Colon (tissue), 2 donors: ENCODE data around the gene POLR3A.

Source experiments
- FAIRE-seq: peaks from 2 replicates; lab custom pipeline; 2012; peaks lifted over from hg19 to GRCh38; lab: Jason Lieb, UNC
- donor health status: control.
- donor health status: control.

The POLR3A gene

DNA sequence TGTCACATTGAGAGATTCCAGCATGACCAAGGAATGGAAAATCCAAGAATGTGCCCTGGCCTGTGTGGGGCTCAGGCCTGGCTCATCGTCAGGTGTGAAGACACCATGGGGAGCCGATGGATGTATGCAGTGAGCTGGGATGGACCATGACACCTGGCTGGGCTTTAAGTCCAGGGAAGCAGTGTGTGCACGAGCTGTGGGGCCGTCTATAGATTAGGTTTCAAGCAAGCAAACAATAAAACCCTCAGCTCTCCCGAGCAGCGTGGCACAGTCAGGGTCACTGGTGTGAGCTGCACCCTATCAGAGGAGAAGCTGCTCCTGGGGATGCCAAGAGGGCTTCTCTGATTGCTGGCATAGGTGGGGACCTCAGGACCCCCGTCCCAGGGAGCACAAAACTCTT lies 52.3 kb downstream of the POLR3A start:
- FAIRE-seq: no peak

DNA sequence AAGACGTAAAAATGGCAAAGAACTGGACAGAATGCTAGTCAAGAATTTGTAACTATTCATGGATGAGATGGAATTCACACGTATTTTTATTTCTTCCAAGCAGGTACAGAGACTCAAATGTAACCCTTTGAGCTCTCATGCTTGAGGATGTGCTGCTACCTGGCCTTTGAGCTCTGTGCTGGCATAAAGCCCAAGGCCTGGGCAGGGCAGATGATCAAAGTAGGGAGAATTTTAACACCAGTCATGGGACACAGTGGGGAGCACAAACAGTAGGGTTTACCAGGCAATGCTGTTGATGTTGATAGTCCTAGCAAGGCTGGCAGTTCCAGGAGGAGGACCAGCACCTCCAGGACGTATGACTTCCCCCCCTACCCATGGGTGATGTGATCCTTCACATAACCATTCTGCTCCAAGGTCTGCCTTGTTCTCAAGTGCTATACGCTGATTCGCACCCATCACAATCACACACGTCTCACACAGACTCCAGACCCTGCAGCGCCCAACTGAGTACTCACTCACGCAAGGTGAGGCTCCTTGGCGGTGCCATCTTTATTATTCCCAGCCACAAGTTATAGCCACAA lies 54.1 kb downstream of the POLR3A start:
- no peak for FAIRE-seq

DNA sequence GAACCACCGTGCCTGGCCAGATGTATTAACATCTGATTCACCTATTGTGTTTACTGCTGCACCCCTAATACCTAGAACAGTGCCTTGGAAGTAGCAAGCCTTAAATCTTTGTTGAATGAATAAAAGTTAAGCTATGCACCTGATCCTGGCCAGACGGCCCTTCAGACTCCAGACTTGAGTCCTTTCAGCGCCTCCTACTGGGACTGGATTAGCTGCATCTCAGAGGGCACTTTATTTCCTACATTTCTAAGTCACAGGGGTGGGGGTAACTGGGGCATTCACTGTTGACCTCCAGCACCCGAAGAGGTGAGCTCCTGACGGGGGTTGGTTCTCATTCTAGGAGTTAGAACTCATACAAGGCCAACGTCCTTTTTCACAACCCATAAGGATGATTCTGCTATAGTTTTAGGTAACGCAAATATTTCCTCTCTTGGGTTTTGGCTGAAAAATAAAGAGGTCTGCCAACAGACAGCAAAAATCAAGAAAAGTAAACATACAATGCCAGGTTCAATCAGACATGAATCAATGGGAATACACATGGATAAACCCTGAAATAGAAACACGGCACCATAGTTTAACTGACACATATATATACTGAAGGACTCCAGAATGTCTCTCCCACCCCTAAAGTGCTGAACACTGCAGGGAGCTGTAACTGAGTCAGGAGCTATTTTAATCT lies 54.8 kb downstream of the POLR3A start:
- no peak for FAIRE-seq

DNA sequence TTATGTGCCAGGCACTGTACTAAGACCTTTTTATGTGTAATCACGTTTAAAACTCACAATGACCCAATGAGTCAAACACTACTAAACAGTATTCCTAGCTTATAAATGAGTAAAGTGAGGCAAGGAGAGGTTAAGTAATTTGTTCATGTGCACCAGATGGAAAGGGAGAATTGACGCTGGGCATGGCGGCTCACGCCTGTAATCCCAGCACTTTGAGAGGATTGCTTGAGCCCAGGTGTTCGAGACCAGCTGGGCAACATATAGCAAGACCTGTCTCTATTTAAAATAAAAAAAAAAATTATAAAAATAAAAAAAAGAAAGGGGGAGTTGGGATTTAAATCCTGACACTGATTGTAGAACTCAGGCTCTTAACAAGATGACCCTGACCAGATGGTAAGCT lies 56.0 kb downstream of the POLR3A start:
- FAIRE-seq: no peak

DNA sequence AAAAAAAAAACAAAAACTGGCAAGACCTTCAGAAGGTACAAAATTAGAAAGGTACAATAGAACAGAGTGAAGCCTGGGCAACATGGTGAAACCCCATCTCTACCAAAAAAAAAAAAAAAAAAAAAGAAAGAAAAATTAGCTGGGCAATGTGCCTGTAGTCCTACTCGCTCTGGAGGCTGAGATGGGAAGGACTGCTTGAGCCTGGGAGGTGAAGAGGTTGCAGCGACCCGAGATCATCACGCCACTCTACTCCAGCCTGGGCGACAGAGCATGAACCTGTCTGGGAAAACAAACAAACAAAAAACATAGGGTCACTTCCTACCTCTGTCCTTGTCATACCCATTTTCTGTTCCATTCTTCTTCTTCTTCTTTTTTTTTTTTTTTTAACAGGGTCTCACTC lies 57.2 kb downstream of the POLR3A start:
- no peak for FAIRE-seq

DNA sequence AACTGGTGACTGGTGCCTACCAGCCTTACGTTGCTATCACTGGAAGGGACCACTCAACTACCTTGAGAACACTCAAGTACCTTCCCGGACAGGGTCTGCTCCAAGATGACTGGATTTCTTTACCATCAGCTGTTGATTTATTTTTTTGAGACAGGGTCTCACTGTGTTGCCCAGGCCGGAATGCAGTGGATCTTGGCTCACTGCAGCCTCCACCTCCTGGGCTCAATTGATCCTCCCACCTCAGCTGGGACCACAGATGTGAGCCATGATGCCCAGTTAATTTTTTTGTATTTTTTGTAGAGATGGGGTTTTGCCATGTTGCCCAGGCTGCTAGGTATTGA lies 57.5 kb downstream of the POLR3A start:
- FAIRE-seq: no peak

DNA sequence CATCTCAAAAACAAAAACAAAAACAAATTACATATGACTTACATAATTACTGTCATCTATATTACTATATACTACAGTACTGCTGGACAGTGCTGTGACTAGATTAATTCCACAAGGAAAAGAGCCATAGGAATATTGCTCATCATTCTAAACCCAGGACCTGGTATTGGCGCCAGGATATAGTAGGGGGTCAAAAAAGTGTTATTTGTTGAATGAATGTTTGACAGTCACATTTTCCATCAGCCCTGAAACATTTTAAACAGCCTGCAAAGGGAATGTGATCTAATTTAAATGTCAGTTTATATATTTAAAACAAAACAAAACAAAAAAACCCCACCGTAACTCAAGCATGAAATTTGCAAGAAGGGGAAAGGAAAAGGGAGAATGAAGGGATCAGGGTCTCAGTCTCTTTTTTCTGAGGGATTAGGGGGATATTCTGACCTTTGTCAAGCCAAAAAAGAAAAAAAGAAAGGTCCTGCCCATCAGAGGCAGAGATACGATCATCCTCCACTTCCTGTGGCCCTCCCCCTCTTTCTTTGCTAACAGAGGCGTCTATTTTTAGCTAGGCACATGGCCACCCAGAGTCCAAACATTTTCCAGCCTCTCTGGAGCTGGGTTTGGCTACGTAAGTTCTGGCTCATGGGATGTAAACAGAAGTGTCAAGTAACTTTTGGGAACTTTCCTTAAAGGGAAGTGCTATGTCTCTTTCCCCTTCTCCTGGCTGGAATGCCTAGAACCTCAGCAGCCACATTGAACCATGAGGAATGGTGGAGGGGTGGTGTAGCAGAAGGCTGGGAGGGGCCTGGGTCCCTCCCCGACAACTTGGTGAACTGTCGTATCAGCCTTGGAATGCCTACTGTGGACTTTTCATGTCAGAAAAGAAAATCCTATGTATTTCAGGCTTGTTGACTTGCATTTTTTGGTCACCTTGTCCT lies 58.2 kb downstream of the POLR3A start:
- no peak for FAIRE-seq

DNA sequence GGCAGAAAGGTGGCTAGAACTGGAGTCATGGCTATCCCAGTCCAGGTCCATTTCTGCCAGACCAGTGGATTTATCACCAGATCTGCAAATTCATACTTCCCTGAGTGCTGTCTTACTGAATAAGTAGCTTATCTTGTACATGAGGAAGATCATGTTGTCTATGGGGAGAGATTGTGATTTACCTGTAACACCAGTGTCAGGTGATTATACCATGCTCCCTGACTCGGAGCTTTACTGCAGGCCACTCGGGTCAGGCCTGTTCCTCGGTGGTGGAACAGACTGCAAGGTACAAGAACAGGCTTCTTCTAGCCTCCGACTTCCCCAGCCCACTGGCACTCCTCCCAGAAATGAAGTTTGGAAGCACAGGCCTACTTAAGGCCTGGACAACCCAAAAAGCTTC lies 60.2 kb downstream of the POLR3A start:
- no peak for FAIRE-seq

DNA sequence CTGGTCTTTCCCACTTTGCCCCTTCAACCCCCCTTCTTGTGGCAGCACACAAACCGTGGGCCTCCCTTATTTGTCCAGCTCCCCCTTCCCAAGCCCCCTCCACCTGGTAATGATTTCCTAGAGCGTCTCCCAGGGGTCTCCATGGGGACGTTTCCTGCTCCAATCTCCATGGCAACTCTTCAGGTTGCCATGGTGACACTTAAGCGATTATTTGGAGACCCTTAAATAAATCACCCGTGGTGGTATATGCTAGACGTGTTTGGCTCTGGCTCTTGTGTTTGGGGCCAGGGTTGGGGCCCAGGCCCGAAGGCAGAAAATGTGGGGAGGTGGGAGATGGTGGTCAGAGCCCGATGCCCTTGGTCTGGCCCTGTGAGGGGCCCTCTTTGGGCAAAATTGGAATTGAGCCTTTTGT lies 61.7 kb downstream of the POLR3A start:
- FAIRE-seq: no peak

DNA sequence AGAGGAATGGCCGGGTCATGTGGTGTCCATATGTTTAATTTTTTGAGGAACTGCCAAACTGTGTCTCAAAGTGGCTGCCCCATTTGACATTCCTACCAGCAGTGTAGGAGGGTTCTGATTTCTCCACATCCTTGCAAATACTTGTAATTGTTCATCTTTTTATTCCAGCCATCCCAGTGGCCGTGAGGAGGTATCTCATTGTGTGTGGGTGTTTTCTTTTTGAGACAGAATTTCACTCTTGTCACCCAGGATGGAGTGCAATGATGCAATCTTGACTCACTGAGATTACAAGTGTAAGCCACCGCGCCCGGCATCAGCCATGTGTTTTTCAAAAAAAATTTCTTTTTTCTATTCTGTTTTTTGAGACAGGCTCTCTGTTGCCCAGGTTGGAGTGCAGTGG lies 64.0 kb downstream of the POLR3A start:
- no peak for FAIRE-seq

DNA sequence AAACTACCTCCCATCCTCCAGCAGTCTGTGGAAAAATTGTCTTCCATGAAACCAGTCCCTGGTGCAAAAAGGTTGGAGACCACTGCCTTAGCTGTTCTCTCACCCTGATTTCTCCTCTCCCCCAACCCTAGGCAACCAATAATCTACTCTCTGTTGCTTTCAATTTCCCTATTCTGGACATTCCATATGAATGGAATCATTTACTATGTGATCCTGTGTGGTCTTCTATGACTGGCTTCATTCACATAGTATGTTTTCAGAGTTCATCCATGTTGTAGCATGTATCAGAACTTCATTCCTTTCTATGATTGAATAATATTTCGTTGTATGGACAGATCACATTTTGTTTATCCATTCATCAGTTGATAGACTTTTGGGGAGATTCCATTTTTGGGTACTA lies 64.5 kb downstream of the POLR3A start:
- no peak for FAIRE-seq

DNA sequence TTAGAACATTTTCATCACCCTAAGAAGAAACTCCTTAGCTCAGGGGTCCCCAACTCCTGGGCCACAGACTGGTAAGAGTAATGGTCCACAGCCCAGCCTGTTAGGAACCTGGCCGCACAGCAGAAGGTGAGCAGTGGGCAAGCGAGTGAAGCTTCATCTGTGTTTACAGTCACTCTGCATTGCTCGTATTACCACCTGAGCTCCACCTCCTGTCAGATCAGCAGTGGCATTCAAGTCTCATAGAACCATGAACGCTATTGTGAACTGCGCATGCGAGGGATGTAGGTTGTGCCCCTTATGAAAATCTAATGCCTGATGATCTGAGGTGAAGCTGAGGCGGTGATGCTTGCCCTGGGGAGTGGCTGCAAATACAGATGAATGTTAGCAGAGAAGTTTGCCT lies 65.4 kb downstream of the POLR3A start:
- no peak for FAIRE-seq

DNA sequence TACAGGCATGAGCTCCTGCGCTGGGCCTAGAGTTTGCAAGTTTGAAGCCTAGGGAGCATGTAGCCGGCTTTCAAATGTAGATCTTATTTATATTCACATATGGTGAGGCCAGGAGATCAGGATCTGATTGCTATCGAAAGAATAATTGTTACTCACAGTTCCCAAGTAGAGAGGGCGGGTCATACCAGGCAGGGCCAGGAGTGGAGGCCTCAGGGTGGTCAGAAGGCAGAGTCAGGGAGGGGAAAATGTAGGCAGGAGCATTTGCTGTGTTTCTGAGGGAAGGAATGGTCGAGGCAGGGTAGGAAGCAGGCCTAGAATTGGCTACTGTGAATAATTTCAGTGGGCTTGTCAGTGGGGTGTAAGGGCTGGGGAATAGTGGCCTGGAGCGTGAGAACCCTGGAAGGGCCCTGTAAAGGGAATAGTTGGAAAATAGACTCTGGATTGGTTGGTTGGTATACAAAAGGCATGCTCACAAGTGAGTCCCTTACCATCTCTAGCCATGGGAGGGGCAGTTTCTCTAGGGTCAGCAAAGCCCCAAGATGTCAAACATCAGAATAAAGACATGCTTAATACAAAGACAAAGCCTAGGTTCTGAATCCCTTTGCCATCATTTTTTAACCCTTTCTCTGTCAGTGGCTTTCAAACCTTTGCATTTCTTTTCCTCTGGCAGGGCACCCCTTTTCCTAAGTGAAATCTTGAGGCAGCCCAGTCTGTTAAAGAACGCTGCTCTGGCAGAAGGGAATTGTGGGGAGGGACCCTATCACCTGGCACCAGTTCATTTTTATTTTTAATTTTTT lies 66.8 kb downstream of the POLR3A start:
- no peak for FAIRE-seq

DNA sequence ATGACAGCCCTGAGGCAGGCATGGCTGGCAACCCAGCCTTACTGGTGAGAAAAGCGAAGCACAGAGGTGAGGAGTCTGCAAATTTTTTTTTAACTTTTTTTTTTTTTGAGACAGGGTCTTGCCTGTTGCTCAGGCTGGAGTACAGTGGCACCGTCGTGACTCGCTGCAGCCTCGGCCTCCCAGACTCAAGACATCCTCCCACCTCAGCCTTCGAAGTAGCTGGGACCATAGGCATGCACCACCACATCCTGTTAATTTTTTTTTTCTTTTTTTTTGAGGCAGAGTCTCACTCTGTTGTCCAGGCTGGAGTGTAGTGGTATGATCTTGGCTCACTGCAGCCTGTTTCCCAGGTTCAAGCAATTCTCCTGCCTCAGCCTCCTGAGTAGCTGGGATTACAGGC lies 67.6 kb downstream of the POLR3A start:
- FAIRE-seq: no peak

DNA sequence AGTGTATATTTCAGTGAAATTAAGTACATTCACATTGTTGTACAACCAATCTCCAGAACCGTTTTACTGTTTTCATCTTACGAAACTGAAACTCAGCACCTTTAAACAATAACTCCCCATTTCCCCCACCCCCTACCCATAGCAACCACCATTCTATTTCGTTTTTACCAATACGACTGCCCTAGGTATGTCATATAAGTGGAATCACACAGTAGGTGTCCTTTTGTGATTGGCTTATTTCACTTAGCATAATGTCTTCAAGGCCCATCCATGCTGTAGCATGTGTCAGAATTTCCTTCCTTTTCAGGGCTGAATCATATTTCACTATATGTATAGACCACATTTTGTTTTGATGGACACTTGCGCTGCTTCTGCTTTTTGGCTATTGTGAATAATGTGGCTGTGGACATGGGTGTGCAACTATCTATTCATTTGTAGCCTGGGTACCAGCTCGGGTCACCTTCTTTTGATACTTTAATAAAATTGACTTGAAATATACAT lies 68.4 kb downstream of the POLR3A start:
- FAIRE-seq: no peak

DNA sequence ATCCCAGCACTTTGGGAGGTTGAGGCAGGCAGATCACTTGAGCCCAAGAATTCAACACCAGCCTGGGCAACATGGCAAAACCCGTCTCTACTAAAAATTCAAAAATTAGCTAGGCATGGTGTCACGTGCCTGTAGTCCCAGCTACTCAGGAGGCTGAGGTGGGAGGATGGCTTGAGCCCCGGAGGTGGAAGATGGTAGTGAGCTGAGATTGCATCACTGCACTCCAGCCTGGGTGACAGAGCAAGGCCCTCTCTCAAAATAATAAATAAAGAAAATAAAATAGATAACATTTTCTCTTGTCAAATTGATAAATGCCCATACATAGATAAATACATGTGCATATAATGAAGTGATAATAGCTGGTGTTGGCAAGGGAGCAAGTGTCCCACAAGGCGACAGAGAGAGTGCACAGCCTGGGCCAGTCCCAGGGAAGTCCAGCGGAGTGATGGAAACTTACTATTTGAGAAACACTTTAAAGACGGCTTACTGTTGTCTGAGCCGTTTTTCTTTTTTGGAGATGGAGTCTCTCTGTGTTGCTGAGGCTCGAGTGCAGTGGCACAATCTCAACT lies 69.3 kb downstream of the POLR3A start:
- FAIRE-seq: no peak

DNA sequence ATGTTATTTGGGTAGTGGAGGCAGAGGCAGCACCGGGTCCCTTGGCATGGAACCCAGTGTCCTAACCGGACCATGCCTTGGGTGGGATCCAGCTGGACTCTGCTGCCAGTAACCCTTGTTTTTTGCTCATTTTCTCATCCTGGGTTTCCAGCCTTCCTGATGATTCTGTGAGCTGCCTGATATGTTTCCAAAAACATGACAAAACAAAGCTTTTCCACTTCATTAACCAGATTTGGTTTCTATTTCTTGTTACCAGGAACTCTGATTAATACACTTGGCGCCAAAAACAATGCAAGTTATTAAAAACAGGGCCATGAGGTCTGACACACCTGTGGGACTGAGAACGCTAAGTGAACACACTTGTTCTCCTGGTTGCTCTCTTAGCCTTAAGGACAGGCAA lies 69.9 kb downstream of the POLR3A start:
- FAIRE-seq: no peak

DNA sequence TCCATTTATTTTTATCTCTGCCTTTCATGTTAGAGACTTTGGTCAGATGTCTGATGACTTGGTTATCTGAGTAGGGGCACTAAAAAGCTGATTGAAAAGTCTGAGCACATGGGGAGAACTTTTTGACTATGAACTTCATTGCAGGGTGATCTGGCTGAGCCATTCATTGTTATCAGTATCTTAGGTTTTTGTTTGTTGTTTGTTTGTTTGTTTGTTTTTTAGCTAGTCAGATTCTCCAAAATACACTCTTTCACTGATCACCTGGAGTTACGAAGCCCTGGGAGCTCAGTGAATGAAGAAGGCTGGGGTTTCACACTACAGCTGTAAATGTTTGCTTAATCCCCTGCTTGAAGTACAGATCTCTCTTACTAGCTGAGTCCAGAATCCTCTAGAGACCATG lies 74.2 kb downstream of the POLR3A start:
- no peak for FAIRE-seq

DNA sequence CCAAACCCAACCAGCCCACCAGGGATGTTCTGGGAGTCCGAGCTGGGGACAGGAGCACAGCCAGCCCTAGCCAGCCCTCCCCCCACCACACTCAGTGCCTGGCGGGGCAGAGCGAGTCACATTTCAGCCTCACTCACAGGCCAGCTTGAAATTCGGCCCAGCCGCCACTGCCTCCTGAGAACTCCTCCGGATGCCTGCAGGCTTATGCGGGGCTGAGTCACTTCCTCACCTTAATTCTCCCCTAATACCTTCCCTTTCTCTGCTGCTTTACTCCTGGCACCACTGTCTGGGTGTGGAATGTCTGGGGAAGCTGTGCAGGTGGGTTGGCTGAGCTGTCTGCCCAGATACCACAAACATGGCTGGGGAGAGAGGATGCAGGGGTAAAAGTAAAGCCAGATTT lies 80.1 kb downstream of the POLR3A start:
- no peak for FAIRE-seq

DNA sequence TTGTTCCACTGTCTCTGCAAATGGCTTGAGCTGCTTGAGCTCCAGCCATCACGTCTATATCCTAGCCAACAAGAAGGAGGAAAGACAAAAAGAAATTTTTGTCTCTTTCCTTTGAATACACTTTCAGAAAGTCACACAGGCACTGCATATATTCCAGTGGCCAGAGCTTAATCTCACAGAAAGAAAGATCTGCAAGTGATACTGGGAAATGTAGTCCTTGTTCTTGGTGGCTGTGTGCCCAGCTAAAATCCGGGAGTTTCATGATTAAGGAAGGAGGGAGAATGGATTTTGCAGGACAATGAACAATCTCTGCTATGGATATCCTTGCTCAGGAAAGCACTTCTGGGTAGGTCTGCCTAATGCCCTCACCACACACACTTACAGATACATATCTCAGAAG lies 83.2 kb downstream of the POLR3A start:
- no peak for FAIRE-seq

DNA sequence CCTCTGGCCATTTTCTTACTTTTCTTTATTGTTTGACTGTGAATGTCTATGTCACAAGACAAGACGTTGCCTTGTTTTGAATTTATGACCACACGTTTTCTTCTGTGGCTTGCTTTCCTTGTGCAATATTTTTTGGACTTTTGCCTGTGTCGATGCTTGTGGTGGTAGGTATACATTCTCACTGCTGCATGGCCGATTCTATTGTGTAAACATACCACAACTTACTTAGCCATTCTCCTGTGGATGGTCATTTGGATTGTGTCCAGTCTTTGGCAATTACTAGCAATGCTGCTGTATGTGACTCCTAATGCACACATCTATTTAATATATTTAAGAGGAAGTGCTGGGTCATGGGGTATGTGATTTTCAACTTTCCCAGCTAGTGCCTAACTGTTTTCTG lies 84.8 kb downstream of the POLR3A start:
- no peak for FAIRE-seq
